Activated naive CD4-positive, alpha-beta T cell treated with anti-CD3 and anti-CD28 coated beads for 36 hours (primary cell): ENCODE data around the gene PRKCB. TPM values are rescaled to one million over a fixed set of nuclear protein-coding genes. Genes with fewer than 3 reads are reported as not detected.

ENCODE experiments used
- CTCF ChIA-PET: fragments of 350-600 bp; sonication (Branson Sonifier 250); formaldehyde crosslinking; loops from one replicate; lab custom pipeline; 2021; ENCODE audit warnings: antibody characterized with exemption; lab: Charles Lee
- DNase-seq: peaks from one replicate; pipeline ENCODE4 v3.0.0-alpha.2; 2020
- H3K27ac Mint-ChIP-seq: one replicate; pipeline ENCODE4 v1.8.0; 2021; ENCODE audit warnings: mild to moderate bottlenecking, mixed read lengths
- H3K27me3 Mint-ChIP-seq: one replicate; pipeline ENCODE4 v1.8.0; 2021; ENCODE audit warnings: low read depth, mixed read lengths
- H3K36me3 Mint-ChIP-seq: one replicate; pipeline ENCODE4 v1.8.0; 2021; ENCODE audit warnings: low read depth, mixed read lengths
- H3K4me1 Mint-ChIP-seq: one replicate; pipeline ENCODE4 v1.8.0; 2021; ENCODE audit warnings: low read depth, mixed read lengths
- H3K4me3 Mint-ChIP-seq: one replicate; pipeline ENCODE4 v1.8.0; 2021; ENCODE audit warnings: mild to moderate bottlenecking, moderate library complexity, mixed read lengths
- H3K9me3 Mint-ChIP-seq: one replicate; pipeline ENCODE4 v1.8.0; 2021; ENCODE audit warnings: mixed read lengths
- intact Hi-C: fragments of 100-400 bp; cut with micrococcal nuclease; formaldehyde crosslinking; loops from one replicate; pipeline ENCODE4 v1.15.1; 2023
- total RNA-seq, 2 experiments: library from RNA; stranded (reverse); gene quantifications; one replicate each; pipeline ENCODE4 v1.2.3, GENCODE V29; 2021

PRKCB gene
- total RNA-seq, 2 experiments from 2014 or later, result 37.1 to 38.9 TPM

DNA sequence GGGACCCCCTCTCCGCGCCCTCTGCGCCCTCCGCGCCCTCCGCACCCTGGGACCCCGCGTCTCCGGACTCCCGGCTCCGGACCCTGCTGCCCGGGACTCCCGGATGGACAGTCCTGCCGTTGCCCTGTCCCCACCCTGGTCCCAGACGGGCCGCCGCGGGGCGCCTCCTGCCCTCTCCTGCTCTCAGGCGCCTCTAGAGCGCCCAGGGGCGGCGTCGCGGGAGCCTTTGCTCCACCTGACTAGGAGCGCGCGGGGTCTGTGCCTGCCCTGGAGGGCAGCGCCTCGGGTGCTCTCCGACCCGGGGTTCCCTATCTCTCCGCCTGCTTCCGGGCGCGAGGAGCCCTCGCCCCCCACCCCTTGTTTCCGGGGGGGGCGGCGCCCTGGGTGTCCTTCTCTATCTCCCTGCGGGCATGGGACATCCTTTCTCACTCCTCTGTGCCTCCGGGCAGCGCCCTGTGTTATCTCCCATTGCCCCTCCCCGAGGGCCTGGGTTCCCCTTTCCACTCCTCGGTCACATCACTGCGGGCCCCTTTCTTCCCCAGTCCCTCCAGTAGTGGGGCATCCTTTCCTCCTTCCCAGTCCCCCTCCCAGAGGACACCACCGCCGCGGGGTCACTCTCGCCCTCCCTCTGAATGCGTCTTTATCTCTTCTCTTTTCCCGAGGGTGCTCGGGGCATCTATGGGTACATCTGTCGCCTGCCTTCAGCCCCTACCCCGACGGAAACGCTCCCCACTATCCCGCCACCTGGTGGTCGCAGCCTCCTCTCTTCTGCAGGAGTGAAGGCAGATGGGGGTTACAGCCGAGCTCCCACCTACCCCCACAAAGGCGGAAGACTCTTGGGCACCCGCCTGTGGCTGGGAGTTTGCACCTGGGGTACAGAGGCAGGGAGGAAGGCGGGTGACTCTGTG is 875 bp downstream of the PRKCB start:
- DNase-seq, result peak; percentile 48
- intact Hi-C loops, result loop anchor here (1.0 to 10.0 kb wide), 2 partner anchors 33 to 708 kb away; no protein-coding TSS in a partner anchor
- H3K4me1 Mint-ChIP-seq, result peaks cover 66% of the 10 kb centered on the region
- CTCF ChIA-PET, result interaction anchor here (1.1 kb wide), 2 partner anchors 33 to 178 kb away, joined by 3 to 5 read pairs; no protein-coding TSS in a partner anchor
- H3K27me3 Mint-ChIP-seq, result no peaks in the 10 kb centered on the region
- no peaks in the 10 kb centered on the region for H3K9me3 Mint-ChIP-seq
- peak overlapping the region; percentile 40 for H3K27ac Mint-ChIP-seq
- peak overlapping the region; percentile 91 for H3K4me3 Mint-ChIP-seq
- H3K36me3 Mint-ChIP-seq, result peaks cover 4% of the 10 kb centered on the region

- intact Hi-C loops, result loop anchor here (1.0 to 10.0 kb wide), 2 partner anchors 34 to 707 kb away; no protein-coding TSS in a partner anchor
Observed at GRCh38 chr16:23837553-23838308, 1.9 kb downstream of the PRKCB start.

GRCh38 chr16:23838485-23839142 is 2.8 kb downstream of the PRKCB start:
- Mint-ChIP-seq H3K4me3 (no peak overlapping the region), H3K27ac (no peak overlapping the region), H3K4me1 (peaks cover 81% of the 10 kb centered on the region), H3K9me3 (no peaks in the 10 kb centered on the region), H3K36me3 (peaks cover 4% of the 10 kb centered on the region), H3K27me3 (no peaks in the 10 kb centered on the region)
- CTCF ChIA-PET, result interaction anchor here (1.0 kb wide), 1 partner anchor 40 kb away, joined by 4 read pairs; no protein-coding TSS in a partner anchor
- no peak for DNase-seq
- intact Hi-C loops, result loop anchor here (10.0 kb wide), 1 partner anchor 706 kb away; no protein-coding TSS in a partner anchor

More at GRCh38 chr16:23837553-23838308, 1.9 kb downstream of the PRKCB start:
- Mint-ChIP-seq H3K27ac (no peak overlapping the region), H3K9me3 (no peaks in the 10 kb centered on the region), H3K27me3 (no peaks in the 10 kb centered on the region), H3K36me3 (peaks cover 4% of the 10 kb centered on the region), H3K4me1 (peaks cover 75% of the 10 kb centered on the region), H3K4me3 (peak overlapping the region; percentile 91)
- CTCF ChIA-PET, result interaction anchor here (1.0 to 1.1 kb wide), 3 partner anchors 34 to 177 kb away, joined by 3 to 5 read pairs (median 4); no protein-coding TSS in a partner anchor
- DNase-seq, result no peak

- intact Hi-C loops, result no loop called here
- Mint-ChIP-seq H3K27me3 (no peaks in the 10 kb centered on the region), H3K36me3 (peaks cover 14% of the 10 kb centered on the region), H3K9me3 (no peaks in the 10 kb centered on the region), H3K27ac (peak overlapping the region; percentile 3), H3K4me1 (peaks cover 79% of the 10 kb centered on the region), H3K4me3 (peak overlapping the region; percentile 1)
- CTCF ChIA-PET, result interaction anchor here (0.5 to 1.6 kb wide), 3 partner anchors 37 to 170 kb away, joined by 3 to 5 read pairs (median 5); no protein-coding TSS in a partner anchor
- DNase-seq, result no peak
Observed at GRCh38 chr16:23840310-23840709, 4.5 kb downstream of the PRKCB start.

- Mint-ChIP-seq H3K36me3 (peaks cover 14% of the 10 kb centered on the region), H3K4me1 (peaks cover 89% of the 10 kb centered on the region), H3K4me3 (no peak overlapping the region), H3K27ac (peak overlapping the region; percentile 56), H3K9me3 (no peaks in the 10 kb centered on the region), H3K27me3 (no peaks in the 10 kb centered on the region)
- intact Hi-C loops, result loop anchor here (1.0 to 2.0 kb wide), 12 partner anchors 8 to 1314 kb away; no protein-coding TSS in a partner anchor
- DNase-seq, result peak; percentile 78
- CTCF ChIA-PET, result interaction anchor here (0.7 to 1.6 kb wide), 8 partner anchors 13 to 168 kb away, joined by 3 to 7 read pairs (median 3); no protein-coding TSS in a partner anchor
Observed at GRCh38 chr16:23842137-23842600, 6.4 kb downstream of the PRKCB start.

DNA sequence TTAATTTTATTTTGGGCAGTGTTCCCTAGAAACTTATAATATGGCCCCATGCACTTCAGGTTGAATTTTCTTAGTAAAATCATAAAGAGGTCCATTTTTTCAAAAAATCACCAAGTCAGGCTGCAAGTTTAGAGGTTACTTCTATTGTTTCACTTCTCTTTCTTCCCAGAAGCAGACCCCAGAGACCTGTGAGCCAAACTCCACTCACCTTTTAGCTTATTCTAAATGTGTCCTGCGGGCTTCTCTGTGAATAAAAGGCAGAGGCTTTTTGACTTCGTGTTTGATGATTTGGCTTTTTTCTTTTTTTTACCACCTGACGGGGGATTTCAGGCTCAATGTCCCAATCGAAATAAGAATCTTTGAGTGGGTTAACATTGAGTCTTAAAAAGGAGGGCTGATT is 7.4 kb downstream of the PRKCB start:
- Mint-ChIP-seq H3K4me3 (no peak overlapping the region), H3K9me3 (no peaks in the 10 kb centered on the region), H3K36me3 (peaks cover 13% of the 10 kb centered on the region), H3K27me3 (no peaks in the 10 kb centered on the region), H3K27ac (peak overlapping the region; percentile 56), H3K4me1 (peaks cover 87% of the 10 kb centered on the region)
- intact Hi-C loops, result loop anchor here (2.0 kb wide), 1 partner anchor 826 kb away; no protein-coding TSS in a partner anchor
- DNase-seq, result no peak
- CTCF ChIA-PET, result interaction anchor here (0.7 to 1.6 kb wide), 8 partner anchors 12 to 167 kb away, joined by 3 to 7 read pairs (median 4); no protein-coding TSS in a partner anchor

DNA sequence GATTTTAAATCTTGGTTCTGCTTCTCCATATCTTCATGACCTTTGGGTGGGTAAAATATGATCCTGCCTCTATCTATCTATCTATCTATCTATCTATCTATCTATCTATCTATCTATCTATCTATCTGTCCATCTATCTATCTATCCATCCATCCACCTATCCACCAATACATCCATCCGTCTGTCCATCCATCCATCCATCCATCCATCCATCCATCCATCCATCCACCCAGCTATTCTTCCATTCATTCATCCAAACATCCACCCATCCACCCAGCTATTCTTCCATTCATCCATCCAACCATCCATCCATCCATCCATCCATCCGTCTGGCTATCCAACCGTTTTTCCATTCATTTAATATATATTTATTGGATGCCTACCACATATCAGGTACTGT is 11.5 kb downstream of the PRKCB start:
- intact Hi-C loops, result no loop called here
- CTCF ChIA-PET, result interaction anchor here (0.8 kb wide), 1 partner anchor 189 kb away, joined by 4 read pairs; no protein-coding TSS in a partner anchor

GRCh38 chr16:23847948-23848347 is 12.2 kb downstream of the PRKCB start:
- no peak overlapping the region for H3K4me3 Mint-ChIP-seq
- intact Hi-C loops, result no loop called here
- CTCF ChIA-PET, result interaction anchor here (1.0 kb wide), 1 partner anchor 15 kb away, joined by 3 read pairs; no protein-coding TSS in a partner anchor
- H3K36me3 Mint-ChIP-seq, result peaks cover 11% of the 10 kb centered on the region
- DNase-seq, result peak; percentile 77
- H3K27ac Mint-ChIP-seq, result peak overlapping the region; percentile 5
- peaks cover 84% of the 10 kb centered on the region for H3K4me1 Mint-ChIP-seq
- no peaks in the 10 kb centered on the region for H3K27me3 Mint-ChIP-seq
- no peaks in the 10 kb centered on the region for H3K9me3 Mint-ChIP-seq

More for the DNA sequence above, 11.5 kb downstream of the PRKCB start:
- DNase-seq, result no peak
- Mint-ChIP-seq H3K27ac (peak overlapping the region; percentile 5), H3K36me3 (peaks cover 10% of the 10 kb centered on the region), H3K27me3 (no peaks in the 10 kb centered on the region), H3K4me1 (peaks cover 83% of the 10 kb centered on the region), H3K4me3 (no peak overlapping the region), H3K9me3 (no peaks in the 10 kb centered on the region)

DNA sequence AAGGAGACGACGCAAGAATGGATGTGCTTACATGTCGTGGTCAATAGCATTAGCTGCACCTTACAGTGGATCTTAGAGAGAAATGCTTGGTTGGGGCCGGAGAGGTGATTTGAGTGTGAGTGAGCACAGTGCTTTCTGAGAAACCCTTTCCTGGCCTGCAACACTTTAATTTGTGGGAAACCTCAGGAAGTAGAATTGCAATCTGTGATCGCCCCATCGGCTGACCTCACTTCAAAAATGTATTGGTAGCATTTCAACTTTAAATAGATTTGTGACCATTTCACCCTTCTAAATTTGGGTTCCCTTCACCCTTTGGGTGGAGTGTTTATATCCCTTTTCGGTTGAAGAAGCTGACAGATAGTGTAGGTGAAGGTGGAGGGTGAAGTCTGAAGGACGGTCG is 13.2 kb downstream of the PRKCB start:
- Mint-ChIP-seq H3K27ac (peak overlapping the region; percentile 4), H3K4me1 (peaks cover 86% of the 10 kb centered on the region), H3K36me3 (peaks cover 14% of the 10 kb centered on the region), H3K27me3 (no peaks in the 10 kb centered on the region), H3K4me3 (no peak overlapping the region), H3K9me3 (no peaks in the 10 kb centered on the region)
- no peak for DNase-seq
- CTCF ChIA-PET, result interaction anchor here (0.8 to 1.3 kb wide), 3 partner anchors 13 to 45 kb away, joined by 3 read pairs; no protein-coding TSS in a partner anchor
- intact Hi-C loops, result no loop called here

DNA sequence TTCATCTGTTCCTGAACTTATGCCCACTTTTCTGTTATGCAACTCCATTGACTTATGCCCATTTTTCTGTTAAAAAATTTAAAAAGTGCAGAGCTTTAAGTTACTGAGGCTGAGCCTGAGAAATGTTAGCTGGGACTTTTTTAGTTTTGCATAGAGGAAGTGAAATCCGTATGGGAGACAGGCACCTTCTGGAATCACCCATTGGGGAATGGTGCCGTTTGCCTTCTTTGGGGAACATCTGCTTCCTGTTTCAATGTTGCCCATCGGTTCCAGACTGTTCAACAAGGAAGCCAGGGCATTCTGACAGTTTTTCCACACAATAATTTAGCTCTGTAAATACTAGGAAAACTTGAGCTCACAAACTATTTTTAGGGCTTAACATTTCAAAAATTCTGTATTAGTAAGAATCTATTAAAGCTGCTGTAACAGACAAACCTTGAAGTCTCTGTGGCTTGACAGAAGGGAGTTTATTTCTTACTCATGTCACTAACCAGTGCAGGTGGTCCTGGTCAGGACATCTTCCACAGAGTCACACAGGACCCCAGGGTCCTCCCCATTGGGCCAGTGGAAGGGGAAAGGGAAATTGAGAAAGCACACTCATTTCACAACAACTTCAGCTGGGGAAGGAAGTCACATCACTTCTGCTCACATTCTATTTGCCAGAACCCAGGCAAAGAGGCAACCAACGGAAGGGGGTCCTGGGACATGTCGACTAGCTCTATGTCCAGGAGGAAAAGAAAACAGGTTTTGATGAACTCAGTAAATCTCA is 17.2 kb downstream of the PRKCB start:
- peak; percentile 30 for DNase-seq
- Mint-ChIP-seq H3K9me3 (no peaks in the 10 kb centered on the region), H3K36me3 (peaks cover 8% of the 10 kb centered on the region), H3K27me3 (no peaks in the 10 kb centered on the region), H3K4me1 (peaks cover 85% of the 10 kb centered on the region), H3K27ac (peak overlapping the region; percentile 38), H3K4me3 (no peak overlapping the region)
- CTCF ChIA-PET, result interaction anchor here (1.0 kb wide), 1 partner anchor 113 kb away, joined by 3 read pairs; no protein-coding TSS in a partner anchor
- intact Hi-C loops, result loop anchor here (1.0 kb wide), 2 partner anchors 11 to 26 kb away; no protein-coding TSS in a partner anchor
